Measurements from ENCODE around the gene RBBP9. TPM values are rescaled to one million over a fixed set of nuclear protein-coding genes. Genes with fewer than 3 reads are reported as not detected.
"Not testable (repeated sequence)": the region's sequence is repeated elsewhere in the genome, so short reads cannot be mapped to it uniquely, and the experiment has no call there.

The RBBP9 gene
- total RNA-seq, 1 donor from 2014 or later: 14.2 TPM

DNA sequence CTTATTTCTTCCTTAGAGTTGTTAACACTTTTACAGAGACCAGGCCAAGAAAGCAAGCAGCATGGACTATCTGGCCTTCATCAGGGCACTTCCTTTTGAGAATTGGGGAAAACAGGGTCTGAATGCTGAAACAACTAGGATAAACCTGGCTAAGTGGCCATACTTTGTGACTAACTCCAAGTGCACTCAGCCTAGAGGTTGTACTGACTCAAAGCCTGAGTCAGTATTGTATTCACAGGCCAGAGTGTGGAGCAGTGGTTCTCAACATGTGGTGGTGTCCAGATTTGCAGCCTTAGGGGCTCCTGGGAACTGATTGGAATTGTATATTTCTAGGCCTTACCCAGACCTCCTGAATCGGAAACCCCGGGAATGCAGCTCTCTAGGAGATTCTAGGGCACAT lies 30.8 kb upstream of the RBBP9 start:
- no peak overlapping the region for H3K4me3 Mint-ChIP-seq (ENCODE audit: unreplicated experiment)
- TF ChIP-seq, protein P1, sequence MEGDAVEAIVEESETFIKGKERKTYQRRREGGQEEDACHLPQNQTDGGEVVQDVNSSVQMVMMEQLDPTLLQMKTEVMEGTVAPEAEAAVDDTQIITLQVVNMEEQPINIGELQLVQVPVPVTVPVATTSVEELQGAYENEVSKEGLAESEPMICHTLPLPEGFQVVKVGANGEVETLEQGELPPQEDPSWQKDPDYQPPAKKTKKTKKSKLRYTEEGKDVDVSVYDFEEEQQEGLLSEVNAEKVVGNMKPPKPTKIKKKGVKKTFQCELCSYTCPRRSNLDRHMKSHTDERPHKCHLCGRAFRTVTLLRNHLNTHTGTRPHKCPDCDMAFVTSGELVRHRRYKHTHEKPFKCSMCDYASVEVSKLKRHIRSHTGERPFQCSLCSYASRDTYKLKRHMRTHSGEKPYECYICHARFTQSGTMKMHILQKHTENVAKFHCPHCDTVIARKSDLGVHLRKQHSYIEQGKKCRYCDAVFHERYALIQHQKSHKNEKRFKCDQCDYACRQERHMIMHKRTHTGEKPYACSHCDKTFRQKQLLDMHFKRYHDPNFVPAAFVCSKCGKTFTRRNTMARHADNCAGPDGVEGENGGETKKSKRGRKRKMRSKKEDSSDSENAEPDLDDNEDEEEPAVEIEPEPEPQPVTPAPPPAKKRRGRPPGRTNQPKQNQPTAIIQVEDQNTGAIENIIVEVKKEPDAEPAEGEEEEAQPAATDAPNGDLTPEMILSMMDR (IDR thresholded peaks at IDR 0.05): no peak

DNA sequence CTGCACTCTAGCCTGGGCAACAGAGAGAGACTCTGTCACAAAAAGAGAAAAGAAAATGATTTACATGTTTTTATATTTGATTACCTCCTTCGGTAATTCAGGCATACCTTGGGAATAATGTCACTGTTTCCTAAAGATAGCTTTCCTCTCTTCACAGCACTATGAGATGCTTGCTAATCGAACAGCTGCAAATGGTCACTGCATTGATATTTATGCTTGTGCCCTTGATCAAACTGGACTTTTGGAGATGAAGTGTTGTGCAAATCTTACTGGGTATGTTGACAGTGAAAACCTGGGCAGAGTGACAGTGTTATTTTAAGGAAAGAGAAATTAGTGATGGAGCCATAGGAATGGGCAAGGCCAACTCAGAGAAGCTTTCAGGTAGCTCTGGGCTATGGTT lies 30.3 kb upstream of the RBBP9 start:
- no peaks in the 10 kb centered on the region for H3K9me3 Mint-ChIP-seq (ENCODE audit: low read depth)
- H3K4me3 Mint-ChIP-seq (ENCODE audit: unreplicated experiment): no peak overlapping the region
- TF ChIP-seq, protein P1 (IDR thresholded peaks at IDR 0.05): no peak
- no peaks in the 10 kb centered on the region for H3K27me3 Mint-ChIP-seq (ENCODE audit: low read depth)
- H3K36me3 Mint-ChIP-seq (ENCODE audit: low read depth): peaks cover 50% of the 10 kb centered on the region
- DNase-seq (ENCODE audit: low spot score): no peak
- H3K27ac Mint-ChIP-seq (ENCODE audit: unreplicated experiment): no peak overlapping the region
- H3K4me1 Mint-ChIP-seq (ENCODE audit: low read depth): peaks cover 7% of the 10 kb centered on the region

More for the DNA sequence above, 30.8 kb upstream of the RBBP9 start:
- no peaks in the 10 kb centered on the region for H3K9me3 Mint-ChIP-seq (ENCODE audit: low read depth)
- no peak overlapping the region for H3K27ac Mint-ChIP-seq (ENCODE audit: unreplicated experiment)
- no peak for DNase-seq (ENCODE audit: low spot score)
- peaks cover 55% of the 10 kb centered on the region for H3K36me3 Mint-ChIP-seq (ENCODE audit: low read depth)
- no peaks in the 10 kb centered on the region for H3K27me3 Mint-ChIP-seq (ENCODE audit: low read depth)
- H3K4me1 Mint-ChIP-seq (ENCODE audit: low read depth): peaks cover 7% of the 10 kb centered on the region

DNA sequence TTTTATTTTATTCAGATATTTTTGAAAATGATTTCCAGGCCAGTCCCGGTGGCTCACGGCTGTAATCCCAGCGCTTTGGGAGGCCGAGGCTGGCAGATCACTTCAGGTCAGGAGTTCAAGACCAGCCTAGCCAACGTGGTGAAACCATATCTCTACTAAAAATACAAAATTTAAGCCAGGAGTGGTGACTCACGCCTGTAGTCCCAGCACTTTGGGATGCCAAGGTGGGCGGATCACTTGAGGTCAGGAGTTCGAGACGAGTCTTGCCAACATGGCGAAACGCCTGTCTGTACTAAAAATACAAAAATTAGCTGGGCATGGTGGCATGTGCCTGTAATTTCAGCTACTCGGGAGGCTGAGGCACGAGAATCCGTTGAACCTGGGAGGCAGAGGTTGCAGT lies 29.7 kb upstream of the RBBP9 start:
- H3K36me3 Mint-ChIP-seq (ENCODE audit: low read depth): peaks cover 45% of the 10 kb centered on the region
- not testable (repeated sequence) for DNase-seq (ENCODE audit: low spot score); H3K27me3 Mint-ChIP-seq (ENCODE audit: low read depth); H3K9me3 Mint-ChIP-seq (ENCODE audit: low read depth); H3K4me1 Mint-ChIP-seq (ENCODE audit: low read depth); H3K27ac Mint-ChIP-seq (ENCODE audit: unreplicated experiment); H3K4me3 Mint-ChIP-seq (ENCODE audit: unreplicated experiment)

DNA sequence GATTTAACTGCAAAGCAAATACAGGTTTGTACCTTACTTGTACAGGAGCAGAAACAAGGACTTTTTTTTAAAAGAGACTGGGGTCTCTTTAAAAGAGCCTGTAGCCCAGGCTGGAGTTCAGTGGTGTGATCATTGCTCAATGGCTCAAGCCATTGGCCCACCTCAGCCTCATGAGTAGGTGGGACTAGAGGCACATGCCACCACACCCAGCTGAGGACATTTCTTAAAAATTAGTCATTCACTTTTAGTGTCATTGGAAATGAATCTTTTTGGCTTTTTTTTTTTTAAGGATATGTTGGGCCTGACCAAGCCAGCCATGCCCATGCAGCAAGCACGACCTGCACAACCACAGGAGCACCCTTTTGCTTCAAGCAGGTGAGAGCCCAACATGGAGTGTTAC lies 27.6 kb upstream of the RBBP9 start:
- Mint-ChIP-seq H3K9me3 (ENCODE audit: low read depth) (no peaks in the 10 kb centered on the region), H3K36me3 (ENCODE audit: low read depth) (peaks cover 33% of the 10 kb centered on the region), H3K27ac (ENCODE audit: unreplicated experiment) (no peak overlapping the region), H3K4me1 (ENCODE audit: low read depth) (peaks cover 7% of the 10 kb centered on the region), H3K4me3 (ENCODE audit: unreplicated experiment) (no peak overlapping the region), H3K27me3 (ENCODE audit: low read depth) (no peaks in the 10 kb centered on the region)
- no peak for DNase-seq (ENCODE audit: low spot score)
- TF ChIP-seq, protein P1 (IDR thresholded peaks at IDR 0.05): no peak

DNA sequence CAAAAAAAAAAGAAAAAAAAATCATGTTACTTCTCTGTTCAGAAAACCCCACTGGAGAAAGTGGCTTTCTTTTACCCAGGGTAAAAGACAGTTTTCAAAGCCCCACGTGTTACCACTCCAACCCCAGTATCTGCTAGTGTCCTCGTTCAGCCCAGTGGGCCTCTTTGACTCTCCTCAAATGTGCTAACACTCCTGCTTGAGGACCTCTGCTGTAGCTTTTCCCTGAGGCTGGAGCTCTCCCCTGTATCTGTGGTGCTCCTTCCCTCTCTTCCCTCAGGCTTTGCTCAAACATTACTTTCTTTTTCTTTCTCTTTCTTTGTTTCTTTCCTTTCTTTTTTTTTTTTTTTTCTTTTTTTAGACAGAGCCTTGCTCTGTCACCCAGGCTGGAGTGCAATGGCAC lies 26.0 kb upstream of the RBBP9 start:
- H3K27me3 Mint-ChIP-seq (ENCODE audit: low read depth): no peaks in the 10 kb centered on the region

DNA sequence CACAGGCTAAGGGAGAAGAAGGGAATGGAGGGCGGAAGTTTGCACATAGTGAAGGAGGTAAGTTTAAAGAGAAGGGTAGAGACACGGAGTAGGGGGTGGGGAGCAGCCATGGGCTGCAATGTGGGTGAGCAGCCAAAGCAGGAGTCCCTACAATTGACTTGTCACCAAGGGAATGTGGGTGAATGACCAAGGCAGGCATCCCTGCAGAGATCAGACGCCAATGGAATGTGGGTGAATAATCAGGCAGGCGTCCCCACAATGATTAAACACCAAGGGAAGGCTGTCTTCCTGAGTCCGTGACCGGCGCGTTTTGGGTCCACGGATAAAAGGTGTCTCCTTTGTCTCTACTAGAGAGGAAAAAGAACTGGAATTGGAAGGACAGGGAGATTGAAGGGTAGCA lies 25.0 kb upstream of the RBBP9 start:
- H3K4me1 Mint-ChIP-seq (ENCODE audit: low read depth); H3K9me3 Mint-ChIP-seq (ENCODE audit: low read depth); H3K27me3 Mint-ChIP-seq (ENCODE audit: low read depth); H3K27ac Mint-ChIP-seq (ENCODE audit: unreplicated experiment); DNase-seq (ENCODE audit: low spot score); H3K4me3 Mint-ChIP-seq (ENCODE audit: unreplicated experiment): not testable (repeated sequence)
- H3K36me3 Mint-ChIP-seq (ENCODE audit: low read depth): peaks cover 16% of the 10 kb centered on the region

More for the DNA sequence above, 26.0 kb upstream of the RBBP9 start:
- Mint-ChIP-seq H3K9me3 (ENCODE audit: low read depth) (no peaks in the 10 kb centered on the region), H3K27ac (ENCODE audit: unreplicated experiment) (no peak overlapping the region), H3K4me3 (ENCODE audit: unreplicated experiment) (no peak overlapping the region), H3K36me3 (ENCODE audit: low read depth) (peaks cover 21% of the 10 kb centered on the region), H3K4me1 (ENCODE audit: low read depth) (peaks cover 7% of the 10 kb centered on the region)
- TF ChIP-seq, protein P1 (IDR thresholded peaks at IDR 0.05): no peak
- DNase-seq (ENCODE audit: low spot score): no peak

Data from chondrocyte (in vitro differentiated cells).